GM12878 (cell line): ENCODE results near the gene C1orf50. TPM values are rescaled to one million over a fixed set of nuclear protein-coding genes. Genes with fewer than 3 reads are reported as not detected.

Experiments
- ATAC-seq: fragments of 200-7000 bp; cut with Tn5 transposase; 3 replicates; pipeline ENCODE4 v1.9.1; 2020; ENCODE audit warnings: mild to moderate bottlenecking, moderate library complexity
- BruUV-seq: library from RNA; stranded (reverse); fragments of 400-500 nt; replicated peaks from 2 replicates; lab custom pipeline; 2021; lab: Mats Ljungman, UMichigan
- CTCF ChIA-PET: fragments of 300-600 bp; sonication (Branson Sonifier 250); formaldehyde crosslinking; extraction: SDS; loops from one replicate; lab custom pipeline; 2021; ENCODE audit warnings: inconsistent platforms; lab: Yijun Ruan, JAX
- POLR2A ChIA-PET: fragments of 350-600 bp; formaldehyde crosslinking; extraction: SDS; loops from one replicate; lab custom pipeline; 2021; ENCODE audit warnings: inconsistent platforms; lab: Charles Lee
- RAD21 ChIA-PET: fragments of 300-600 bp; sonication (Branson Sonifier 250); formaldehyde crosslinking; loops from one replicate; lab custom pipeline; 2023; ENCODE audit warnings: antibody characterized with exemption; ENCODE audit not compliant: unreplicated experiment; lab: Charles Lee
- SMC1A ChIA-PET: fragments of 300-600 bp; sonication (Branson Sonifier 250); formaldehyde crosslinking; loops from one replicate; lab custom pipeline; 2023; ENCODE audit not compliant: unreplicated experiment, uncharacterized antibody; lab: Charles Lee
- DNase-seq: peaks from one replicate; pipeline ENCODE4 v3.0.0-alpha.2; 2011; ENCODE audit warnings: low read depth, low spot score
- FAIRE-seq: peaks from 3 replicates; lab custom pipeline; 2011; peaks lifted over from hg19 to GRCh38; lab: Jason Lieb, UNC
- H2AFZ ChIP-seq: 2 replicates; pipeline ENCODE4 v1.6.0; 2011; ENCODE audit warnings: low read depth, low read length, control low read depth; ENCODE audit not compliant: control insufficient read depth
- H3K27ac ChIP-seq: 2 replicates; pipeline ENCODE4 v1.5.1; 2011; ENCODE audit warnings: control low read depth; ENCODE audit not compliant: control insufficient read depth, insufficient read depth
- H3K27me3 ChIP-seq, 2 experiments: replicated peaks in 1 of 2; 2 replicates each; pipeline versions ENCODE4 v1.6.0 to v1.6.1; 2011; ENCODE audit warnings: low read length in 1 of 2; ENCODE audit not compliant: control insufficient read depth in 2 of 2, insufficient read depth in 2 of 2
- H3K36me3 ChIP-seq, 2 experiments: 2 replicates each; pipeline ENCODE4 v1.5.1; 2011; ENCODE audit warnings: low read length in 1 of 2; ENCODE audit not compliant: control insufficient read depth in 2 of 2, insufficient read depth in 2 of 2
- H3K4me1 ChIP-seq: 2 replicates; pipeline ENCODE4 v1.6.1; 2011; ENCODE audit warnings: mild to moderate bottlenecking, low read length, moderate library complexity, mixed read lengths; ENCODE audit not compliant: control insufficient read depth, insufficient read depth
- H3K4me2 ChIP-seq: 2 replicates; pipeline ENCODE4 v1.6.0; 2011; ENCODE audit warnings: control low read depth; ENCODE audit not compliant: control insufficient read depth, insufficient read depth
- H3K4me3 ChIP-seq: fragments of 200-600 bp; sonication (generic); 2 replicates; pipeline ENCODE4 v1.5.1; 2016
- H3K79me2 ChIP-seq: 2 replicates; pipeline ENCODE4 v1.6.0; 2011; ENCODE audit warnings: low read length; ENCODE audit not compliant: control insufficient read depth, insufficient read depth
- H3K9ac ChIP-seq: 2 replicates; pipeline ENCODE4 v1.8.0; 2011; ENCODE audit warnings: low read length, control low read depth, mixed read lengths; ENCODE audit not compliant: control insufficient read depth, insufficient read depth
- H3K9me3 ChIP-seq: replicated peaks from 3 replicates; pipeline ENCODE4 v1.5.1; 2011; ENCODE audit warnings: mild to moderate bottlenecking, low read length; ENCODE audit not compliant: control insufficient read depth, insufficient read depth
- H4K20me1 ChIP-seq: 2 replicates; pipeline ENCODE4 v1.6.0; 2011; ENCODE audit not compliant: control insufficient read depth, insufficient read depth
- ATF2 ChIP-seq: IDR thresholded peaks from 2 replicates; pipeline ENCODE4 v1.6.1; 2012; ENCODE audit warnings: low read length, inconsistent platforms
- ATF3 ChIP-seq: IDR thresholded peaks from 2 replicates; pipeline ENCODE4 v1.6.1; 2011; ENCODE audit warnings: low read depth, mild to moderate bottlenecking, low read length, moderate library complexity, borderline replicate concordance; ENCODE audit errors: extremely low read depth
- BRCA1 ChIP-seq: IDR thresholded peaks from 2 replicates; pipeline ENCODE4 v1.6.1; 2011; ENCODE audit warnings: low read depth, low read length, improper control_type of control experiment
- E2F8 ChIP-seq: fragments of 450-650 bp; IDR thresholded peaks from 2 replicates; pipeline ENCODE4 v1.6.1; 2018; ENCODE audit warnings: mild to moderate bottlenecking, low read depth, moderate library complexity; ENCODE audit not compliant: partially characterized antibody
- ELK1 ChIP-seq: IDR thresholded peaks from 2 replicates; pipeline ENCODE4 v1.6.1; 2012; ENCODE audit warnings: low read depth, low read length, improper control_type of control experiment
- FOS ChIP-seq: IDR thresholded peaks from 3 replicates; pipeline ENCODE4 v1.6.1; 2011; ENCODE audit warnings: borderline replicate concordance; ENCODE audit not compliant: insufficient read length; ENCODE audit errors: extremely low read depth
- KAT2A ChIP-seq: conservative IDR thresholded peaks from 2 replicates; pipeline ENCODE4 v1.6.1; 2011; ENCODE audit warnings: low read depth, low read length; ENCODE audit not compliant: control insufficient read depth
- MAX ChIP-seq: IDR thresholded peaks from 2 replicates; pipeline ENCODE4 v1.6.1; 2012; ENCODE audit warnings: low read depth, low read length, improper control_type of control experiment
- NFIC ChIP-seq: IDR thresholded peaks from 2 replicates; pipeline ENCODE4 v1.6.1; 2012; ENCODE audit warnings: low read depth, mild to moderate bottlenecking, inconsistent platforms, low read length, moderate library complexity
- PAX8 ChIP-seq: fragments of 450-650 bp; IDR thresholded peaks from 2 replicates; pipeline ENCODE4 v1.6.1; 2017; ENCODE audit warnings: mild to moderate bottlenecking, moderate library complexity
- ZNF207 ChIP-seq: fragments of 450-650 bp; IDR thresholded peaks from 2 replicates; pipeline ENCODE4 v1.6.1; 2014; ENCODE audit warnings: antibody characterized with exemption, mild to moderate bottlenecking, borderline replicate concordance
- ZNF592 ChIP-seq: fragments of 450-650 bp; IDR thresholded peaks from 2 replicates; pipeline ENCODE4 v1.6.1; 2017; ENCODE audit warnings: mild to moderate bottlenecking, moderate library complexity
- ZNF622 ChIP-seq: fragments of 450-650 bp; IDR thresholded peaks from 2 replicates; pipeline ENCODE4 v1.6.1; 2017; ENCODE audit warnings: mild to moderate bottlenecking, inconsistent platforms
- WGBS: methylation state at CpG from one replicate; pipeline ENCODE4 v1.1.6; 2016; ENCODE audit warnings: low lambda C conversion rate; ENCODE audit not compliant: insufficient replicate concordance, insufficient coverage; ENCODE audit errors: missing lambda C conversion rate; 5-methylcytosine and 5-hydroxymethylcytosine counted together
- in situ Hi-C: fragments of 300-500 bp; cut with MboI; formaldehyde crosslinking; loops from 9 replicates; pipeline ENCODE4 v1.14.3; 2018; ENCODE audit warnings: mixed read lengths
- intact Hi-C: fragments of 100-400 bp; cut with micrococcal nuclease; formaldehyde crosslinking; loops from one replicate; pipeline ENCODE4 v1.14.2; 2022; ENCODE audit not compliant: unreplicated experiment
- polyA plus RNA-seq, 11 experiments: library from polyadenylated mRNA; depleted of rRNA in 4 of 11; unstranded in 6 of 11; stranded (reverse) in 5 of 11; fragments of >200 nt; fragmentation: Nextera tagmentation in 4 of 11; fragmentation: Illumina TruSeq in 1 of 11; extraction: Ambion mirVana in 4 of 11; extraction: Trizol in 1 of 11; gene quantifications; 1 replicate in 1 of 11; 2 replicates in 10 of 11; pipeline versions ENCODE4 v1.2.1 to v1.2.3, GENCODE V29; 2011 to 2016; ENCODE audit warnings: inconsistent platforms in 2 of 11, missing spikeins in 2 of 11, low read depth in 1 of 11
- total RNA-seq, 4 experiments: library from RNA; depleted of rRNA in 3 of 4; stranded (reverse); fragments of >200 nt in 3 of 4; fragmentation: Illumina TruSeq in 1 of 4; extraction: Trizol in 1 of 4; gene quantifications; 2 replicates each; pipeline versions ENCODE4 v1.2.1 to v1.2.3, GENCODE V29; 2013 to 2021

C1orf50 gene
- total and polyA plus RNA-seq, 10 of the 15 experiments (the other 5 are each of a cell fraction or from before 2014, with no cell fraction given), result 1.2 to 10.7 (median 6.7) TPM

- FAIRE-seq (no peak), ATAC-seq (no peak), DNase-seq (no peak)
- ChIA-PET RAD21 (interaction anchor here (1.2 kb wide), 1 partner anchor 315 kb away, joined by 3 read pairs; no protein-coding TSS in a partner anchor), POLR2A (interaction anchor here (0.5 to 1.0 kb wide), 2 partner anchors 9 to 420 kb away, joined by 3 to 4 read pairs; no protein-coding TSS in a partner anchor), CTCF (interaction anchor here (0.9 to 2.3 kb wide), 10 partner anchors 8 to 415 kb away, joined by 3 to 12 read pairs (median 4); partner anchors contain the start of genes C1orf50, P3H1 and ZNF691), SMC1A (interaction anchor here (0.7 to 2.6 kb wide), 3 partner anchors 181 to 630 kb away, joined by 3 to 9 read pairs (median 7); no protein-coding TSS in a partner anchor)
- Histone ChIP-seq H2AFZ (no peak overlapping the region), H4K20me1 (no peaks in the 10 kb centered on the region), H3K27ac (no peak overlapping the region), H3K4me1 (no peaks in the 10 kb centered on the region), H3K4me3 (no peak overlapping the region), H3K27me3 (no peaks in the 10 kb centered on the region), H3K4me2 (no peak overlapping the region), H3K79me2 (peaks cover under 1% of the 10 kb centered on the region), H3K9me3 (no peaks in the 10 kb centered on the region), H3K9ac (no peak overlapping the region), H3K36me3 (peaks cover 9 to 11% of the 10 kb centered on the region in 2 experiments; a peak in 3 of 4 replicates)
- in situ Hi-C loops, result no loop called here
- no TSS peak for BruUV-seq
- intact Hi-C loops, result no loop called here
- 25% methylated on average over 3 of the region's 3 CpGs for WGBS
- TF ChIP-seq ZNF622 (no peak), KAT2A (no peak), ATF3 (no peak), ZNF207 (no peak), NFIC (no peak), BRCA1 (no peak), E2F8 (no peak), PAX8 (no peak), ATF2 (no peak), MAX (no peak), FOS (no peak), ELK1 (no peak), ZNF592 (no peak)
Measured at GRCh38 chr1:42758641-42759040, 8.4 kb upstream of the C1orf50 start.
